Tibial nerve (tissue), 4 donors: ENCODE data around the gene SLC25A48. TPM values are rescaled to one million over a fixed set of nuclear protein-coding genes. Genes with fewer than 3 reads are reported as not detected.
"Not testable (repeated sequence)": the region's sequence is repeated elsewhere in the genome, so short reads cannot be mapped to it uniquely, and the experiment has no call there.

Experiments
- DNase-seq, 2 donors: peaks; one replicate each; pipeline ENCODE4 v3.0.0-alpha.2; 2019; ENCODE audit warnings: low spot score in 2 of 2
- H3K27ac ChIP-seq, 4 donors: fragments of 200-600 bp; sonication (generic) in 3 of 4; one replicate each; pipeline ENCODE4 v1.5.1; 2017 to 2019; ENCODE audit warnings: mild to moderate bottlenecking in 1 of 4
- H3K27me3 ChIP-seq, 2 donors: fragments of 200-600 bp; sonication (generic) in 1 of 2; one replicate each; pipeline versions ENCODE4 v1.5.1 to v1.6.0; 2017 to 2019
- H3K36me3 ChIP-seq, 3 donors: fragments of 200-600 bp; sonication (generic); one replicate each; pipeline ENCODE4 v1.5.1; 2018 to 2019
- H3K4me1 ChIP-seq, 4 donors: fragments of 200-600 bp; sonication (generic) in 3 of 4; one replicate each; pipeline ENCODE4 v1.5.1; 2017 to 2019
- H3K4me3 ChIP-seq, 4 donors: fragments of 200-600 bp; sonication (generic) in 3 of 4; one replicate each; pipeline ENCODE4 v1.5.1; 2017 to 2019; ENCODE audit warnings: mild to moderate bottlenecking in 1 of 4, moderate library complexity in 1 of 4
- H3K9me3 ChIP-seq, 4 donors: fragments of 200-600 bp; sonication (generic) in 3 of 4; one replicate each; pipeline ENCODE4 v1.5.1; 2017 to 2019
- CTCF ChIP-seq, 5 experiments: fragments of 200-600 bp in 3 of 5; fragments of 450-650 bp in 2 of 5; sonication (generic) in 3 of 5; IDR thresholded peaks; one replicate each; pipeline ENCODE4 v1.5.1; 2016 to 2019; ENCODE audit warnings: antibody characterized with exemption in 5 of 5, mild to moderate bottlenecking in 3 of 5, moderate library complexity in 2 of 5
- EP300 ChIP-seq, 2 donors: sonication (generic); formaldehyde crosslinking; IDR thresholded peaks; one replicate each; pipeline ENCODE4 v1.6.1; 2017; ENCODE audit warnings: antibody characterized with exemption in 2 of 2, mild to moderate bottlenecking in 1 of 2
- POLR2A ChIP-seq, 2 donors: fragments of 450-650 bp; IDR thresholded peaks; one replicate each; pipeline ENCODE4 v1.6.1; 2017; ENCODE audit warnings: antibody characterized with exemption in 2 of 2, mild to moderate bottlenecking in 2 of 2, moderate library complexity in 2 of 2
- WGBS, 2 donors: methylation state at CpG; one replicate each; pipeline ENCODE4 v1.1.5; 2018; 5-methylcytosine and 5-hydroxymethylcytosine counted together
- total RNA-seq, 4 donors: library from RNA; depleted of rRNA; stranded (reverse); fragments of >200 nt; gene quantifications; one replicate each; pipeline ENCODE4 v1.1.0, GENCODE V29; 2016

SLC25A48 gene
- total RNA-seq, 4 donors from 2014 or later: 59.4 to 91.2 (median 72.1) TPM

DNA sequence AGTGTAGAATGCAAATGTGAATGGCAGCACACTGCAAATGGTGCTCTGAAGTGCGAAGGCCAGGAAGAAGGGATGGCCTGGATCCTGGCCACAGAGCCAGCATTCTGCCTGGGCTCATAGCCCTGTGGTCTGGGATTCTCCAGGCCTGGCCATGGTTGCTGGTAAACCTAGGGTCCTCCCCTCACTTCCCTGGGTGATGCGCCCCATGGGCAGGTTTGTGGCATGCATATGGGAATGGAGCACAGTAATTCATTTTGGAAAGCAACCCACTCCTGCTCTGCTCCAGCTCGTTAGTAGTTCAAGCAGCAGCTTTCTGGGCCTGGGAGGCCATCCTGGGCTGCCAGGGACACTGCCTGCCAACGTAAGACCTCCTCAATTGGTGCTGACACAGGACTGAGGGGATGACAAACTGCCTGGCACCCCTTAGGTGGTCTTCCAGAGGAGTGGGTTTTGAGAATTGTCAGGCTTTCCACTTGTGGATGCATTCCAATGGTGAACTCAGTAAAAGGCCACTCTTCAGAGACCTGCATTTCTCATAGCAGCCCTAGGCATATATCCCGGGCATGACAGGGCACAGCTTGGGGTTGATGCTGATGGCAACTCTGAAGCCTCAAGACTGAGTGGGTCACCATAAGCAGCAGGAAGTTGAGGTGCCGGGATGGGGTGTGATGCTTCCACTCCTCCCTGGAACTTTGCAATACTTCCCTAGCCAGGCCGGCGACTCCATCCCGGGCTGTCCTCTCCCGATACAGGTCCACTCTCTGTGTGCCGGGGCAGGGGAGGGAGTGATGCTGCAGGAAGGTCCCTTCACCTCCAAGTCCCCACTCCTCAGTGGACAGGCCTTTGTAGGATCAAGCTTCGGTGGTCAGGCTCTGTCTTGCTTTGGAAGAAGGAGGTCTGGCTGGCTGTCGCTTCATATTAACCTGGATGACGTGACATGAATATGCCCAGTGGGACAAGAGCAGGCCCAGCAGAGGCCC, 1.2 kb upstream of the SLC25A48 start:
- 84 to 92% methylated on average over 13 to 14 of the region's 14 CpGs for WGBS, 2 donors
- no peak for TF ChIP-seq EP300 (IDR thresholded peaks at IDR 0.05)
- TF ChIP-seq POLR2A (IDR thresholded peaks at IDR 0.05): no peak
- no peak for TF ChIP-seq CTCF (IDR thresholded peaks at IDR 0.05)
- Histone ChIP-seq H3K4me3 (no peak overlapping the region), H3K36me3 (no peaks in the 10 kb centered on the region), H3K27me3 (peaks cover 0 to 30% of the 10 kb centered on the region in 2 donors), H3K9me3 (peaks cover 0 to 1% (median 0%) of the 10 kb centered on the region in 4 donors), H3K27ac (peak overlapping the region in 1 of 4 donors; percentile 80), H3K4me1 (peaks cover 0 to 23% (median 6%) of the 10 kb centered on the region in 4 donors)
- no peak for DNase-seq

- no peak for DNase-seq
- peak overlapping the region in 3 of 4 donors; percentile 4 to 80 (median 70) for H3K27ac ChIP-seq
- no peaks in the 10 kb centered on the region for H3K36me3 ChIP-seq
- H3K4me3 ChIP-seq: peak overlapping the region in 3 of 4 donors; percentile 28 to 48 (median 32)
- H3K4me1 ChIP-seq: peaks cover 0 to 23% (median 6%) of the 10 kb centered on the region in 4 donors
- 32 to 34% methylated on average over 15 to 16 of the region's 16 CpGs for WGBS, 2 donors
- H3K9me3 ChIP-seq: peaks cover 0 to 6% (median 0%) of the 10 kb centered on the region in 4 donors
- H3K27me3 ChIP-seq: peaks cover 0 to 30% of the 10 kb centered on the region in 2 donors
- TF ChIP-seq CTCF (IDR thresholded peaks at IDR 0.05) (peak in 3 of 5 experiments; percentile 25 to 62 (median 50)), EP300 (IDR thresholded peaks at IDR 0.05) (no peak)
These were observed 363 bp upstream of the SLC25A48 start for GRCh38 chr5:135833961-135834638.

- 55 to 62% methylated on average over 7 of the region's 7 CpGs for WGBS, 2 donors
- H3K4me3 ChIP-seq: peak overlapping the region in 1 of 4 donors; percentile 48
- H3K36me3 ChIP-seq: no peaks in the 10 kb centered on the region
- DNase-seq: no peak
- TF ChIP-seq EP300 (IDR thresholded peaks at IDR 0.05) (no peak), CTCF (IDR thresholded peaks at IDR 0.05) (no peak), POLR2A (IDR thresholded peaks at IDR 0.05) (no peak)
- H3K9me3 ChIP-seq: peaks cover 0 to 6% (median 0%) of the 10 kb centered on the region in 4 donors
- H3K27me3 ChIP-seq: peaks cover 0 to 30% of the 10 kb centered on the region in 2 donors
- H3K27ac ChIP-seq: peak overlapping the region; percentile 12 to 80 (median 50)
- H3K4me1 ChIP-seq: peaks cover 0 to 17% (median 6%) of the 10 kb centered on the region in 4 donors
These were observed 1.3 kb downstream of the SLC25A48 start for GRCh38 chr5:135835766-135836165.

DNA sequence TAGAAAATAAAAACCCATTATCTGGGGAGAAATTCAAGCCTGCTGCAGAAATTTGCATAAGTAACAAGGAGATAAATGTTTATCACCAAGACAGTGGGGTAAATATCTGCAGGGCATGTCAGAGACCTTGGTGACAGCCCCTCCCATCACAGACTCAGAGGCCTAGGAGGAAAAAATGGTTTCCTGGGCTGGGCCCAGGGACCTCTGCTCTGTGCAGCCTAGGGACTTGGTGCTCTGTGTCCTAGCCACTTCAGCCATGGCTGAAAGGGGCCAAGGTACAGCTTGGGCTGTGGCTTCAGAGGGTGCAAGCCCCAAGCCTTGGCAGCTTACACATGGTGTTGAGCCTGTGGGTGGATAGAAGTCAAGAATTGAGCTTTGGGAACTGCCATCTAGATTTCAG, 3.9 kb downstream of the SLC25A48 start:
- not testable (repeated sequence) for H3K4me3 ChIP-seq, H3K9me3 ChIP-seq, H3K27ac ChIP-seq, H3K36me3 ChIP-seq, DNase-seq
- H3K27me3 ChIP-seq: peaks cover 0 to 33% of the 10 kb centered on the region in 2 donors
- H3K4me1 ChIP-seq: peaks cover 0 to 17% (median 6%) of the 10 kb centered on the region in 4 donors

GRCh38 chr5:135839566-135839965, 5.1 kb downstream of the SLC25A48 start:
- DNase-seq: no peak
- peaks cover 0 to 6% (median 0%) of the 10 kb centered on the region in 4 donors for H3K9me3 ChIP-seq
- WGBS, 2 donors: 73 to 78% methylated on average over 4 of the region's 4 CpGs
- H3K36me3 ChIP-seq: no peaks in the 10 kb centered on the region
- H3K4me3 ChIP-seq: no peak overlapping the region
- peaks cover 0 to 8% (median 4%) of the 10 kb centered on the region in 4 donors for H3K4me1 ChIP-seq
- peaks cover 0 to 23% of the 10 kb centered on the region in 2 donors for H3K27me3 ChIP-seq
- TF ChIP-seq POLR2A (IDR thresholded peaks at IDR 0.05): no peak
- TF ChIP-seq EP300 (IDR thresholded peaks at IDR 0.05): no peak
- no peak for TF ChIP-seq CTCF (IDR thresholded peaks at IDR 0.05)
- peak overlapping the region in 1 of 4 donors; percentile 16 for H3K27ac ChIP-seq
